ENCODE measurements around the gene PSME3.

DNA sequence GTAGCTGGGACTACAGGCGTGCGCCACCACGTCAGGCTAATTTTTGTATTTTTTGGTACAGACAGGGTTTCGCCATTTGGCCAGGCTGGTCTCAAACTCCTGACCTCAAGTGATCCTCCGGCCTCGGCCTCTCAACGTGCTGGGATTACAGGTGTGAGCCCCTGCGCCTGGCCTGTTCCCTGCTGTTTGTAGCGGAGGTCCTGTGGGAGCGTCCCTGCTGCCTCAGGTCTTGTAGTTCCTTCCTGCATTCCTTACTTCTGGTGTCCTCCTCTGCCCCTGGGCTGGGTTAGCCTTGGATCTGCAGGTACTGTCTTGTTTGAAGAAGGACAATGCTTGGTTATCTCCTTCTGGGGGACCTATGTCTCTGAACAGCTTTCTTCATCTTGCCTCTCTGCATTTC is 43.8 kb downstream of the PSME3 start:
- TF ChIP-seq, protein P1, sequence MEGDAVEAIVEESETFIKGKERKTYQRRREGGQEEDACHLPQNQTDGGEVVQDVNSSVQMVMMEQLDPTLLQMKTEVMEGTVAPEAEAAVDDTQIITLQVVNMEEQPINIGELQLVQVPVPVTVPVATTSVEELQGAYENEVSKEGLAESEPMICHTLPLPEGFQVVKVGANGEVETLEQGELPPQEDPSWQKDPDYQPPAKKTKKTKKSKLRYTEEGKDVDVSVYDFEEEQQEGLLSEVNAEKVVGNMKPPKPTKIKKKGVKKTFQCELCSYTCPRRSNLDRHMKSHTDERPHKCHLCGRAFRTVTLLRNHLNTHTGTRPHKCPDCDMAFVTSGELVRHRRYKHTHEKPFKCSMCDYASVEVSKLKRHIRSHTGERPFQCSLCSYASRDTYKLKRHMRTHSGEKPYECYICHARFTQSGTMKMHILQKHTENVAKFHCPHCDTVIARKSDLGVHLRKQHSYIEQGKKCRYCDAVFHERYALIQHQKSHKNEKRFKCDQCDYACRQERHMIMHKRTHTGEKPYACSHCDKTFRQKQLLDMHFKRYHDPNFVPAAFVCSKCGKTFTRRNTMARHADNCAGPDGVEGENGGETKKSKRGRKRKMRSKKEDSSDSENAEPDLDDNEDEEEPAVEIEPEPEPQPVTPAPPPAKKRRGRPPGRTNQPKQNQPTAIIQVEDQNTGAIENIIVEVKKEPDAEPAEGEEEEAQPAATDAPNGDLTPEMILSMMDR (IDR thresholded peaks at IDR 0.05): no peak
- TF ChIP-seq EZH2phosphoT487 (IDR thresholded peaks at IDR 0.05): no peak
